NOMO-1 (cell line): ENCODE results near the gene ZBTB20.

Experiments
- DNase-seq, 2 experiments: peaks; one replicate each; lab custom pipeline; 2025; ENCODE audit not compliant: unreplicated experiment in 2 of 2; lab: John Stamatoyannopoulos, UW

The ZBTB20 gene

GRCh38 chr3:114456742-114457141, 690.3 kb downstream of the ZBTB20 start:
- DNase-seq = no peak

GRCh38 chr3:114455432-114455831, 691.7 kb downstream of the ZBTB20 start:
- no peak for DNase-seq

DNA sequence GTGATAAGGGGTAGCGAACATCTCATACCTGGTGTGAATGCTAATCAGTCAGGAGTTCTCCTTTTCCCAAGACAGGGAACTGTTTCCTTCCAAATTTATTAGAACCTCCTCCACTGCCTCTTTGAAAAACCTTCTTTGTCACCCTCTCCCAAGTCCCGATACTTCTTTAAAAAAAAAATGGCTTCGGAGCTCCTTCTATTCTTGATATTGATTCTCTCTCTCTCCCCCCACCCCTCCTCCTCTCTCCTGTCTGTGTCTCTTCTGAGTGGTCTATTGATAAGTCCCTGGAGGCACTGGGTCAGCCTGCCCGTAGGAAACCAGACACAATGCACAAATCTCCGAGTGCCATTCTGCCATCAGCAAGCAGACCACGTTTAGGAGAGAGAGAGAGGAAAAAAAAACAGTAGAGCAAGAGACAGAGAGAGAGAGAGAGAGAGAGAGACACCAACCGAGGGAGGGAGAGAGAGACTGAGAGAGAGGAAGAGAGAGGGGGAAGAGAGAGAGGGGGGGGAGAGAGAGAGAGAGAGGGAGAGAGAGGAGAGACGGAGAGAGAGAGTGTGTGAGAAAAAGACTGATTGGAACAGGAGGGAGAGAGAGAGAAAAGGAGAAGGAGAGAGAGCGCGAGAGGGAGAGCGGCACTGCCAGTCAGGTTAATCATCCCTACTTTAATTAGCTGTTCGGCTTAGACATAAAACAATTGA, 692.4 kb downstream of the ZBTB20 start:
- DNase-seq = no peak

DNA sequence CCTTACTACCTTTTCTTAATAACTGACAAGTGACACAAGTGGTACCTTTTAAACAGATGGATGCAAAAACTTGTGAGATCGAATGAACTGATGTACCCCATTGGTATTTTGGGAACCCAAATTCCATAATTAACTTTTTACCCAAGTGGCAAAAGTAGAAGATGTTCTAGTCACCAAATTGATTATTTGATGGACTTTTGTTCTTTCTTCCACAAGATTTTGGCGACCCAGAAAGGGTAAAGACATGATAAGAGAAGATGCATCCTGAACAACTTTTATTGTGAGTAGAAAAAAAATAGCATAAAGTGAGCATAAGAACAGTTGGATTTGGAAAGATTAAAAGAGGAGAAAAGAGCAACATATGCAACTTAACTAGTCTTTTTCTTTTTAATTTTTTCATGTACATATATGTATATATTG, 693.7 kb downstream of the ZBTB20 start:
- DNase-seq = no peak

DNA sequence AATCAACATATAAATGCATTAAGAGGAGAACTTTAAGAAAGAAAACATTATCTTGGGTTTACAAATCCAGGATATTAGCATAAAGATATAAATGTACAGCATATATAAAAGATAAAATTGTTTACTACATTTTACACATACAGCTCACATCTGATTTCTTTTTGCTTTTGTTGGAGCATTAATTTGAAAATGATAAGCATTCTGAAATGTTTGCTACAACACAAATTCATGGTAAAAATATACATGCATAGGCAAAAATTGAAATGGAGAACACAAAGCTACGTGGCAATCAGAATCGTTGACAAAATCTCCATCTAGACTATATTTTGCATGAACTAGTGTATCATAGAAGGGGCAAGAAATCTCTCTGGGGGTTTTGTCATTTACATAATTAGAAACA, 694.2 kb downstream of the ZBTB20 start:
- no peak for DNase-seq

DNA sequence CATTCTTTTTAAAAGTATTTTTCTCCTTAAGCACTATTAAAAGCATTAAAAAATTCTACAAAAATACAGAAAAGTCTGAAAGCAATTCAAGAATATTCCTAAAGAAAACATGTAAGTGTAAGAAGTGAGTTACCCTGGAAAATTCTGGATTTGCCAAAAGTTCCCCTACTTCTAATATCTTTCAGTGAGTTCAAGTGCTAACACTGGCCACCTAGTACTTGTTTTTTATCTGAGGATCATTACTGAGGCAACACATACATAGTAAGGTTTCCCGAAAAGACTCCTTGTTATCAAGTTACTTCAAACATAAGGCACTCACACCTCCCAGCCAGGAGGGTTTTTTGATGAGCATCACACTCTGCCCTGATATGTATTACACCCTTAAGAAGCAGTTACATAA, 694.8 kb downstream of the ZBTB20 start:
- no peak for DNase-seq

- DNase-seq = no peak
Observed at GRCh38 chr3:114451561-114452018, 695.5 kb downstream of the ZBTB20 start.

GRCh38 chr3:114451051-114451451, 696.0 kb downstream of the ZBTB20 start:
- DNase-seq = no peak

- DNase-seq = no peak
Observed at GRCh38 chr3:114450008-114450596, 697.0 kb downstream of the ZBTB20 start.

DNA sequence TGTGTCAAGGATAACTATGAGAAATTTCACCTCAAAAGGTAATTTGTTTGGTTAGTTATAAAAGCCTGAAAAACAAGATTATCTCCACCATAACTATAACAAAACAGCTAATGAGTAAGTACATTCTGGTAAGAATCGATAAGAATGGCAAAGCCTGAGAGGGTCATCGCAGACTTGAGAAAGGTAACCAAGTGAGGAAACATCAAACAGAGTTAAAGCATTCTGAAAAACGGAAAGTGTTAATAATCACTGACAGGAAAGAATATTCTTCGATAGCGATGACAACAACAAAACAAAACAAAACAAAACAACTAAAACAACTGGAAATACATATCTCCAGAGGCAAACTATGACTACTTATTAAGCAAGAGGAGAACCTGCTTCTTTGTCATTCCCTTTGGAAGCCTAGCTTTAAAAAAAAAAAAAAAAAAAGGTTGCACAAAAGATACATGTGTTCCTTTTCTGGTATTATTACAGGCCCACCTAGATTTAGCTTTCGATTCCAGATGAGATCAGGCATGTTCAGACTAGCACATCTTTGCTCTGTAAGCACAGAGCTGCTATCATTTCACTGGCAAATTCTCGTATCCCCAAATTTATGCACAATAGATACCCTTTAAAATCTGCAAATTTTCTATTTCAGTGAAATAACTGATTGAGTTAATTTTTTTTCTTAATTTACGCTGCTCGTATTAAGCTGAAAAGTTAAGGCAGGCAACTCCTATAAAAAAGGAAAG, 697.6 kb downstream of the ZBTB20 start:
- DNase-seq = no peak

DNA sequence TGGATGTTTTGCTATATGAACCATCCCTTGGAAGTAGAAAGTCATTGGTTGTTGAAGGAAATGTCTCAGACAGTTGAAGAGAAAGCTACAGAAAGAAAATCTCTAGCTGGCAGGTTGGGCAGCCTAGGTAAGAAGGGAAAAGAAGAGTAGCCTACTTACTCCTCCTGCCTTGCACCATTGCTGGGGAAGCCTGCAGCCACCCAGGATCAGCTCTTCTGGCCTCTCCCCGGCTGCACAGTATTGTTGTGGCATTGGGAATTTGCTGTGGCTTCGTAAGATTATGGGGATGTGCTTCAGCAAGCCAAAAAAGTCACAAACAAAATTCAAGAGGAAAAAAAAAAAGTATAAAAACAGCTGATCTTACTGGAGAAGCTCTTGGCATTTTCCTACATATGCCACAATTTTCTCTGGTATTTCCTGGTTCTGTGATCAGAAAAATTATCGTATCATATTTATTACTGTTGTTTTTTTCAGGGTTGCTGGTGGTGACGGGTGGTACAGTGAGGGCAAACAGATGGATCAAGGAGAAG, 699.1 kb downstream of the ZBTB20 start:
- DNase-seq = no peak

GRCh38 chr3:114447545-114447944, 699.5 kb downstream of the ZBTB20 start:
- no peak for DNase-seq

DNA sequence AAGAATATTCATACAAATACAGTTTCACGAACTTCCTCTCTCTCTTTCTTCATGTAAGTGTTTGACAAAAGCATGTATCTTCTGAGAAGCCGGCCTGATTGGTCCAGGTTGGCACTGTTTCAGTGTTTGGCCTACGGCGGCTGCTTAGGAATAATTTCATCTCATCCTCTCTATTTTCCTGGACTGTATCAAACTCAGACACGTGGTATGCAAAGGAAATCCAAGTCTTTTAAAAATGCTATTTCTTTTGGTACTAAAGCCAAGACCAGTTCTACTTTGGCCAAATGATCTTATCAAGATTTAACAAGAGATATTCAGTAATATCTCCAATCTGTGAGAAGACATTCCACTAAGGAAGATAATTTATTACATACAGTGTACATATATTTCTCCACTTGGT, 700.5 kb downstream of the ZBTB20 start:
- no peak for DNase-seq

DNA sequence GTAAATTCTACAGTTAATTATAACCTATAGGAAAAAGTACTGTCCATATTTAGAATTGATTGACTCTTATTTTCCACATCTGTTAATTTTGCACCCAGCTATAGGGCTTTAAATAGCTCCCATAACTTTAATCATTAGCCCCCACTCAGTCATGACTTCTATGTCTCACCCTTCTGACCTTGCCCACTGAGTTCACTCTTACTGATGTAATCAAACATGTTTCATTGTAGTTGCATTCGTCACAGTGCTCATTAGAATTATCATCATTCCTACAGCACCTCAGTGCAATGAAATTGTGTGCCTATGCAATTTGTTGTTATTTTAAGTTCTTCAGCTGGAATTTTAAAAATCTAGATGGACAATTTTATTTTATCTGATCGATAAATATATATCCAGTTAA, 701.9 kb downstream of the ZBTB20 start:
- DNase-seq = no peak

DNA sequence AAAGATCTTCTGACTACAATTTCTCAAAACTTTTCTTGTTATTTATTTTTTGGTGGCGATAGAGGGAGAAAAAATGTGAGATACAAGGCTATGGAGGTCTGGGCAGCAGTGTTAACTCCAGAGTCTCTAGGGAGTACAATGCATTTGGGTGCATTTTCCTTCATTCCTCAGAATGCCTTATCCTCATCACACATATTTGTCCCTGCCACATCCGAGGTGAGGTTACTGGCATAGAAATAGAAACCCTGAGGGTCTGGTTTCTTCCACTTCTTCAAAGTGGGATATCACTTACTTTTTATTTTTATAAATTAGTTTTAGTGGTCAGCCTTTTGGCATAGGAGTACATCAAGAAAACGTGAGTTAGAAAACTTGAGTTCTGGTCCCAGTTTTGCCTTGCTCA, 702.9 kb downstream of the ZBTB20 start:
- DNase-seq = no peak

GRCh38 chr3:114442246-114442645, 704.8 kb downstream of the ZBTB20 start:
- DNase-seq = no peak

DNA sequence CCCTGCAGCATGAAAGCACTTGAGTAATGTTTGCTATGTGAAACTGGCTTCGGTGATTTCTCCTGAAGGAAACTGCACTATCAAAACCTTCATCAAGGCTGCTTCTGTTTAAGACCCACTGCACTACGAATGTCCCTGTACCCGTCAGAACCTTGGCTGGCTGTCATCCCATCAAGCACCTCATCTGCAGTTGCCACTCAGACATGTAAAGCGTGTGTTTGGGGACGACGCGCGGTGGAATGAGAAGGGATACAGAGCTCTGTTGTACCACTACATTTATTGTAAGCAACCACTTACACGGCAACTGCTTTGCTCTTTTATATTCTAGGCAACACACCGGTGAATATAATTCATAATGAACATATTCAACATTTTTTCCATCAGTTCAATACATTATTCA, 705.7 kb downstream of the ZBTB20 start:
- no peak for DNase-seq

GRCh38 chr3:114440700-114441099, 706.4 kb downstream of the ZBTB20 start:
- DNase-seq = no peak

DNA sequence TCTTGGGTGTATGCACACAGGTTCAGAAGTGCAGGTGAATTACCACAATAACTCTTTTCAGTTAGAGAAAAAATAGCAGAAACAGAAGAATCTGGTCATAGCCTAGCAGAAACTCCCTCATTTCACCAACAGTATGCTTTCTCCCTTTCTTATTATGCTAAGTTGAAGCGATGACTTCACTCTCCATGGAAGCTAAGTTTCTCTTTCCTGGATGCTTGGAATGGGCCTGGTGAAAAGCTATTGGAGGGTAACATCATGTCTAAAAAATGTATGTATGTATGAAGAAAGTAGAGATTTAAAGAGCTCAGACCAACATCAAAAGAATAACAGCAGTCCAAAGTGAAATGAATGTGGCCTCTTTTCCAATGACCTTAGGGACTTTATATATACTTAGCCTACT, 707.8 kb downstream of the ZBTB20 start:
- no peak for DNase-seq

DNA sequence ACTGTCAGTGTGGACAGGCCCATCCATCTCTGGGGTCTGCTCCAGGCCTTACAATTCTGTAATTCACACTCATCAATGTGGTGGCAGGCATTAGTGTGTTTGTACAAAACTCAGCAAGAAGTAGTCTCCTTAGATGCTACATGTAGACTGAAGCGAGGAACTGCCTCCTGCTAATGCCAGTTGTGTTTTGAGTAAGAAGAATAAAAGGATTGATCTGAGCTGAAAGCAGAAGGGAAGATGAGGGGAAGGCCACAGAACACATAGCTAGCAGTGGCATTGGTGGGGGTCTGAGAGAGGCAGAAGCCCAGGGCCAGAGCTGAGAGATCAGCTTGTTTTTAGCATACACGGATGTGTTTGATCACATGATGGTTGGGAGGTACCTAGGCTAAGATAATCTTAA, 709.2 kb downstream of the ZBTB20 start:
- DNase-seq = no peak

DNA sequence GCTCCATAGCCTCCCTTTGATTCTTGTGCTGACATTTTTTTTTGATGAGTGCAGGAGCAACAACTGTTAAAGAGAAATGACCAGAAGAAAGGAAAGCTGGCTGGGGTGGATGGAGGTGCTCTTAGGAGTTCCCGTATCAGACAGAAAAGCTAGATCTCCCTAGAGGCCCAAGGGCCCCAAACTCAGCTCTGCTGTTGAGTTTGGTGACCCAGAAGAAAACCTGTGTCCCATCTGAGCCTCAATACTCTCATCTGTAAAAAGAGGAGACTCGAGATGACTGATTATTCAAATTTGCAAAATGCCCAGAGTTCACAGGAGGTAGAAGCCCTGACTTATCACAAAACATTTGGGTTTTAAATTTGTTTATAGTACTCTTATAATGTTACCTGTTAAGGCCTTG, 710.9 kb downstream of the ZBTB20 start:
- no peak for DNase-seq
